NB4 (cell line): ENCODE results near the gene VPS37C.
"Not testable (repeated sequence)": the region's sequence is repeated elsewhere in the genome, so short reads cannot be mapped to it uniquely, and the experiment has no call there.

Source experiments
- DNase-seq: peaks from one replicate; pipeline ENCODE4 v3.0.0; 2010; ENCODE audit warnings: low read depth
- H3K4me3 ChIP-seq: one replicate; pipeline ENCODE4 v1.5.1; 2011; ENCODE audit warnings: mild to moderate bottlenecking, low read depth, low read length, moderate library complexity
- MYC ChIP-seq: IDR thresholded peaks from 2 replicates; pipeline ENCODE4 v1.6.1; 2011; ENCODE audit warnings: low read depth, low read length
- POLR2A ChIP-seq: IDR thresholded peaks from 2 replicates; pipeline ENCODE4 v1.6.1; 2011; ENCODE audit warnings: mild to moderate bottlenecking; ENCODE audit not compliant: insufficient read length; ENCODE audit errors: extremely low read depth
- TF ChIP-seq, protein P1 (sequence below): IDR thresholded peaks from one replicate; pipeline ENCODE4 v1.5.1; 2012; ENCODE audit warnings: low read depth, low read length
- TF ChIP-seq, protein P2 (sequence below): IDR thresholded peaks from 2 replicates; pipeline ENCODE4 v1.6.1; 2011; ENCODE audit warnings: low read depth, low read length

VPS37C gene

GRCh38 chr11:61161190-61162091 is at the start of gene VPS37C:
Gene VPS37C, minus strand, starts transcription at chr11:61161426. Its CDS starts 22,597 bp downstream, at chr11:61138829.
- peak within 1 kb of the TSS; percentile 75 for H3K4me3 ChIP-seq
- peak; percentile 95 for DNase-seq
- TF ChIP-seq POLR2A, result peak; percentile 93
- TF ChIP-seq, protein P1, sequence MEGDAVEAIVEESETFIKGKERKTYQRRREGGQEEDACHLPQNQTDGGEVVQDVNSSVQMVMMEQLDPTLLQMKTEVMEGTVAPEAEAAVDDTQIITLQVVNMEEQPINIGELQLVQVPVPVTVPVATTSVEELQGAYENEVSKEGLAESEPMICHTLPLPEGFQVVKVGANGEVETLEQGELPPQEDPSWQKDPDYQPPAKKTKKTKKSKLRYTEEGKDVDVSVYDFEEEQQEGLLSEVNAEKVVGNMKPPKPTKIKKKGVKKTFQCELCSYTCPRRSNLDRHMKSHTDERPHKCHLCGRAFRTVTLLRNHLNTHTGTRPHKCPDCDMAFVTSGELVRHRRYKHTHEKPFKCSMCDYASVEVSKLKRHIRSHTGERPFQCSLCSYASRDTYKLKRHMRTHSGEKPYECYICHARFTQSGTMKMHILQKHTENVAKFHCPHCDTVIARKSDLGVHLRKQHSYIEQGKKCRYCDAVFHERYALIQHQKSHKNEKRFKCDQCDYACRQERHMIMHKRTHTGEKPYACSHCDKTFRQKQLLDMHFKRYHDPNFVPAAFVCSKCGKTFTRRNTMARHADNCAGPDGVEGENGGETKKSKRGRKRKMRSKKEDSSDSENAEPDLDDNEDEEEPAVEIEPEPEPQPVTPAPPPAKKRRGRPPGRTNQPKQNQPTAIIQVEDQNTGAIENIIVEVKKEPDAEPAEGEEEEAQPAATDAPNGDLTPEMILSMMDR, result no peak
- TF ChIP-seq MYC, result peak; percentile 85
- TF ChIP-seq, protein P2, sequence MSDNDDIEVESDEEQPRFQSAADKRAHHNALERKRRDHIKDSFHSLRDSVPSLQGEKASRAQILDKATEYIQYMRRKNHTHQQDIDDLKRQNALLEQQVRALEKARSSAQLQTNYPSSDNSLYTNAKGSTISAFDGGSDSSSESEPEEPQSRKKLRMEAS, result peak; percentile 67

DNA sequence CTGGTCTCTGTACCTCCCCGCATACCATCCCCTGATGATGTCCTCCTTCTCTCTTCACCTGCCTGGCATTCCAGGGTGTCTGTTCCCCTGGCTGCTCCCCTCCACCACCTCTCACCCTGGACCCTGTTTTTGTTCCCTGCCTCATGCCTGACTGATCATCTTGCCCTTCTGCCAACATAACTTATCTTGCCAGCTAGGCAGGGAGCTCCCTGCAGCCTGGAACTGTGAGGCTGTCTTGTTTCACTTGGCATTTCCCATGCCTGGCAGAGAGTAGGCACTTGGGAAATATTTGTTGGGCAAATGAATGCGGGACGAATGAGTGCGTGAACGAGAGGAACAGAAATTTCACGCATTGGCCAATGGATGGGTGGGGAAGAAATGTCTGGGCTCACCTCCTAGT is 49.4 kb upstream of the VPS37C start:
- H3K4me3 ChIP-seq, DNase-seq: not testable (repeated sequence)

DNA sequence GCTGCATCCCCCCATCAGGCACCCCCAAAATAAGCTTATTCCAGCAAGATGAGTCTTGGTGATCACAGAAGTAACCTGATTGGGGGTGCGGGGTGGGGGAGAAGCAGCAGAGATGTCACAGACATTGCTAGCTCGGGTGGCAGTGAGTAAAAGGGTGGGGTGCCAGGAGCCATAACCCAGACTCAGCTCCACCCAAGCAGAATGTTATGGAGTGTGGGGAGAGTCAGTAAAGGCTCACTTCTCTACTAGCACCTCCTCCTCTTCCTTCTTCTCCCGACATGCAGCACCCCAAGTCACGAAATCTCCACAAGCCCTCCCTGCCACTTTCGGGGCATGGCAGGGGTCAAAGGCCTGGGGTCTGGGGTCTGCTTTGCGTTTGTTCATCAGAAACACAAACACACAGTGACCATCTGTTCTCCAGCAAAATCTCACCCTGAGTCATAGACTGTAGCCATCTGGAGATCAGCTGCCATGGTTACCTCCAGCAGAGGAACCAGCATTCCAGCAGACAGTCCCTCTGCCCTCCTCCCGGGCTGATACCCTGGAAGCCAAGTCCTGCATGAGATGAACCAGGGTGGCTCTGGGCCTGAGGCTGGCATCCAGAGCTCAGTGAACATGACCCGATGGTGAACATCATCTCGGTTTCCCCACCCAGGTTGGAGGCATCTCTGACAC is 46.5 kb upstream of the VPS37C start:
- H3K4me3 ChIP-seq, DNase-seq: not testable (repeated sequence)

DNA sequence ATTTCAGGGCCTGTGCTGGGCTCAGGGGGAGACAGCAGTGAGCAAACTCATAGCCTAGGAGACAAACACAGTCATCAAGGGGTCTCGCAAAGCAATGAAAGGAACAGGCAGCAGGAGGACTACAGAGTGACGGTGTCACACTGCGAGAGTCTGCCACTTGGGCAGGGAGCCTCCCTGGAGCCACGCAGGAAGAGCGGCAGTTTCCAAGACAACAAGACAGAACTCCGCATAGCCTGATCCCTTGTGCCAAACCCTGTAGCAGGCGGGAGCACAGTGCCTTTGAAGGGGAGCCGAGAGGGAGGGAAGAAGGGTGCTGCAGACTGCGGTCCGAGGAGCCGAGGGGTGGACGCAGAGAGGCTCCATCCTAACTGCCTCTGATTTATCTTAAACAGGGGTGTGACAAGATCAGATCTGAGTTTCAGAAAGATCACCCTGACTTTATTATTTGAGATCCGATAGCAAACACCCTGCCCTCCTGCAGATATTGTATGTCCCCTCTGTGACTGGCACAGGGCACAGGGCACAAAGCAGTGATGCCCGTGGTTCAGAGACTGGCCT is 43.4 kb upstream of the VPS37C start:
- not testable (repeated sequence) for H3K4me3 ChIP-seq, DNase-seq

DNA sequence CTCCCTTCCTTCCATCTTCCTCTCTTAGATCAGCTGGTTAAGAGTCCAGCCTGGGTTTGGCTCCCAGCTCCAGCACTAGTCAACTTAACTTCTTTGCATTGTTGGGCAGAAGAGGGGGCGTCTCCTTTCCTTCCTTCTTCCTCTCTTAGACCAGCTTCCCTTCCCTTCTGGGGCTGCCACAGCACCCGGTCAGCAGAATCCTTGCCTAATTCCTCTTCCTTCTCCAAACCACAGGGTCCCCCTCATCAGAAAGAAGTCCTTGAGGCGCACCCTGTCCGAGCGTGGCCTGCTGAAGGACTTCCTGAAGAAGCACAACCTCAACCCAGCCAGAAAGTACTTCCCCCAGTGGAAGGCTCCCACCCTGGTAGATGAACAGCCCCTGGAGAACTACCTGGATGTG is 42.6 kb upstream of the VPS37C start:
- not testable (repeated sequence) for DNase-seq, H3K4me3 ChIP-seq

DNA sequence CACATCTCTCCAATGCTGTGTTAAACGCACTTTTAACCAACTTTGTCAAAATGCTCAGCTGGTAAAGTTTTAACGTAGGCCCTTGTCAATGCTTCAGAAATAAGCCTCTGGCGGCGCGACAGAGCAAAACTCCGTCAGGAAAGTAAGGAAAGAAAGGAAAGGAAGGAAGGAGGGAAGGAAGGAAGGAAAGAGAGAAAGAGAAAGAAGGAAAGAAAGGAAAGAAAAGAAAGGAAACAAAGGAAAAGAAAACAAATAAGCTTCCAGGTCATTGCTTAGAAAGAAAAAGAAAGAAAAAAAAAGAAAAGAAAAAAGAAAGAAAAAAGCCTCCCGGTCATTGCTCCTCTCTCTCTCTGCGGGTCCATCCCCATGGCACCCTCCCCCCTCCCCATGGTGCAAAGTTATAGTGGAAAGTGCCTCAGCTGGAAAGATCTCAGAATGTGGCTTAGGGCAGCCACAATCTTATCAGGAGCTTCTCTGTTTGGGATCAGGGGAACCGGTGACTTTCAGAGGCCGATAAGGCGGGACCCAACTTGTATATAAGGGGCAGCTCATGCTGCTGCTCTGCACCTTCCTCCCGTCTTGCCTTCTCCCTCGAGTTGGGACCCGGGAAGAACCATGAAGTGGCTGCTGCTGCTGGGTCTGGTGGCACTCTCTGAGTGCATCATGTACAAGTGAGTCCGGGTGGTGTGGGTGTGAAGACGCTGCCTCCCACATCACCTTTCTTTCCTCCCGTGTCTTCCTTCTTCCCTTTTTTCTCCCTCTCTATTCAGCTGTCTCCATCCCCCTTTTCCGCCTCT is 41.9 kb upstream of the VPS37C start, which contains the start of gene PGA3:
TSS of gene PGA3 (plus strand) at position 566 of the 797 bp plus-strand sequence. CDS start at position 616, 50 bp downstream.
- H3K4me3 ChIP-seq, DNase-seq: not testable (repeated sequence)

- DNase-seq, result no peak
- H3K4me3 ChIP-seq, result no peak overlapping the region
- TF ChIP-seq, protein P1, result no peak
- TF ChIP-seq MYC, result no peak
- TF ChIP-seq, protein P2, result no peak
- TF ChIP-seq POLR2A, result no peak
Measured at GRCh38 chr11:61201476-61201875, 40.2 kb upstream of the VPS37C start.

GRCh38 chr11:61198948-61199523 is 37.8 kb upstream of the VPS37C start:
- TF ChIP-seq, protein P1, result no peak
- no peak overlapping the region for H3K4me3 ChIP-seq
- no peak for DNase-seq
